Measurements from ENCODE around the gene NCAM1.
"Not testable (repeated sequence)": the region's sequence is repeated elsewhere in the genome, so short reads cannot be mapped to it uniquely, and the experiment has no call there.

NCAM1 gene

GRCh38 chr11:113023228-113023627 is 62.0 kb downstream of the NCAM1 start:
- DNase-seq = no peak

DNA sequence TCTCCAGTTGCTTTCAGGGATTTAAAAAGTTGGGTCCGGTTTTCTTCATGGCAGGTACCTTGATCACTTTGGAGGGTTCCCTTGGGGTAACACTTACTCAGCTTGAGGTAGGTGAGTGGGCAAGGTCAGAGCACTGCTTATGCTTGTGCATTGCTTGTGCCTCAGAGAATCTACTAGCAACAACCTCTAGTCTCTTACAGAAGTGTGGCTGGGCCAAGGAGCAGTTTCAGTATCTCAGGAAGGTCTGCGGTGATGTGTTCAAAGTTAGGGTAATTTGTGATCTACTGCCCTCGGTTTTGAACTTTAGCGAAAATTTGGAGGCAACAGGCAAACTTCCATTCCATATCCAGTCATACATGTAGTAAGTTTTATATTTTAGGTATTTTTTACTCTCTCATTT is 62.8 kb downstream of the NCAM1 start:
- DNase-seq = no peak

- no peak for DNase-seq
Measured at GRCh38 chr11:113026778-113027177, 65.6 kb downstream of the NCAM1 start.

DNA sequence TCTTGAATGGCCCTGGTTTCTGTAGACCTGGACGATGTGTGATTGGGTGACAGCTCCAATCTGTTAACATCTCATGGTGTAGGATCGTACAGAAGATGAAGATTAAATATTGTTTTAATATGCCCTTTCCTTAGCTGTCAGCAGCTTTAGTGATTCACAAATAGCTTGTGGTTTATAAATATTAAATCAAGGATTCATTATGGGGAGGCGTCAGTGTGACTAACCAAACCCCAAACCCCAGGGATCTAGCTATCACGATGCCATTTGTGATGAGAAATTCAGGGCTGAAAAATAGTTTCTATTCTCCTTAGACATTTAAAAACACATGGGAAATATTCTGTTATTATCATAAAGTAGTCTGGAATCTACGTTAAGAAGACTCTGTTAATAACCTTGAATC is 73.4 kb downstream of the NCAM1 start:
- no peak for DNase-seq

GRCh38 chr11:113035708-113036107 is 74.5 kb downstream of the NCAM1 start:
- DNase-seq = no peak

DNA sequence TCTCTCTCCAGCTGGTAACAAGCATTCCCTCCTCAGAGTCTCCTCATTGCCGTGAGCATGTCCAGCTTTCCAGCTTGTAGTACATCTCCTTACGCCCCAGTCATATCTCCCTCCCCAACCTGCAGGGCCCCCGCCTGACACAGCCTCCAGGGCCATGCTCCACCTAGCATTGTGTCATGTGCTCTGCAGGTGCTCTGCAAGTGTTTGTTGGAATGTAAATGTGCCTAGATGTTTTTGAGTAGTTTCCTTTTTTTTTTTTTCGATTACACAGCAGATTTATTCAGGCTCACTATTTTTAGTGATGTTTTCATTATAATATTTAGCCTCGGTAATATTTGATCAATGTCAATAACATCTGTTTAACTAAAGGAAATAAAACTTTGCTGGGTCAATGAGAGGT is 82.5 kb downstream of the NCAM1 start:
- DNase-seq = no peak

DNA sequence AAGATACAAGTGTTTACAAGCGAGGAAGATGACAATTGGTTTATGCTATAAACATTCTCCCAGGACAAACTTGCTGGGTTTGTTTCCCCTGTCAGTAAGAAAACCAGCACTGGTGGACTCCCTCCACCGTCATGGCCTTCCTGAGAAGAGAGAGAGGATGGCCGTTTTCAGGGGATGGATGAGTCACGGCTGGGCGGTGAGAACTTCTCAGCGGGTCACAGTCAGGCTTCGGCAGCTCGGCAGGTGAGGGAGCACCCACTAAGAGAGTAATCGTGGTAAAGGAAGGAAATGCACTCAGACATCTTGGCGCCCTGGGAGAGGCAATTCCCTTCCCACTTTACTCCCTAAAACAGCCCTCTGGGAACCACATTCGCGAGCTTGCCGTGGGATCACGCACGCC is 83.9 kb downstream of the NCAM1 start:
- no peak for DNase-seq

- DNase-seq = no peak
Measured at GRCh38 chr11:113046866-113047265, 85.6 kb downstream of the NCAM1 start.

- no peak for DNase-seq
Measured at GRCh38 chr11:113048820-113049768, 87.9 kb downstream of the NCAM1 start.

GRCh38 chr11:113053042-113053441 is 91.8 kb downstream of the NCAM1 start:
- DNase-seq = not testable (repeated sequence)

DNA sequence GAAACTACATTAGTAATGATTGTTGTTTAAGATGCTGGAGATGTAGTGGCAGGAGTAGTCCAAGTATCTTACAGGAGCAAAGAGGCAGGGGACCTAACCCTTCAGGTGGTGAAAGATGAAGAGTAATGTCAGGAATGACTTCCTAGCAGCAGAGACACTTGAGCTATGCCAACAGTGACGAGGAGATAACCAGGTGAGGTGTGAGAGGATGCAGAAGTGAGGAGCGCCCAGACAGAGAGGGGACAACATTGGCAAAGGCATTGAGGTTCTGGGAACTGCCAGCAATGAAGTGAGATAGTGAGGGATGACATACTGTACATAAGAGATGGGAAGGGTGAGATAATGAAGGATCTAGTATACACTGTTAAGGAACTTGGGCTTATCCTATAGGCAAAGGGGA is 95.8 kb downstream of the NCAM1 start:
- no peak for DNase-seq

DNA sequence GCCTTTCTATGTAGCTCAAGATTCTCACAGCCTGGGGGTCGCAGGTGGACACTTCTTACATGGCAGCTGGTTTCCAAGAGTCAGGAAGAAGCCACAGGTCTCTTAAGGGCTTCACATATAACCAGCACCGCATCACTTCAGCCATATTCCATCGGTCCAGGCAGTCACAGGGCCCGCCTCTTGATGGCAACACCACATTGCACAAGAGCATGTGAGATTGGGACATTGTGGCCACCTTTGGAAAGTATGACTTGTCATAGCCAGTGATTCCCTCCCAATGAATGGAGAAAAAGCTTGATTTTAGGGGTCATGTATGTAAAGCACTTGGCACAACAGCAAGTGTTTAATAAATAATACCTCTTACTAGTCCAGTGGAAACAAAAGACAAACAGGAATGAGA is 98.3 kb downstream of the NCAM1 start:
- no peak for DNase-seq

- no peak for DNase-seq
Measured at GRCh38 chr11:113065330-113065729, 104.1 kb downstream of the NCAM1 start.

DNA sequence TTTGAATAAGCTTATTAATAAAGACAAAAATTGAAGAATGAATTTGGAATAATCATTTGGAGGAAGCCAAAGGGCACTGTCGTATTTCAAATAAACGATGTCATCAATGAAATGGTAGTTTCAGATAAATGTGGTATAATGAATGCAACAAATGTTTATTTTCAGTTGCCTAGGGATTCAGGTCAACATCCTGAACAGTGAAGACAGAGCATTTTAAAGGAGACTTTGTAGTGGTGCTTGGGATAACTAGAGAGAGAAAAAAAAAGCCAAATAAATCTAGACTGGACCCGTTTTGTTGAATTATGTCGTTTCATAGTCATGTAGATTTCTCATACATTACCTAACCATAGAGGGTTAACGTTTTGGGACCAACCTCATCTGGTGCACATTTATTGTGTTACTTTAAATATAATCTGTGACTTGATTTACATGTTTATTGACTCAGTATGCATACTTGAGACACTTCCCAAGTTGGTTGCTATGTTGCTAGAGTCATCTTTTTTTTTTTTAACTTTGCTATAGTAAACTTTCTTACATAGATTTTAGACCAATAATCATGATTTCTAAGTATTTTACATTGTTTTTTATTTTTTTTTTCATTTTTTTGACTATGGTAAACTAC is 111.1 kb downstream of the NCAM1 start:
- no peak for DNase-seq

DNA sequence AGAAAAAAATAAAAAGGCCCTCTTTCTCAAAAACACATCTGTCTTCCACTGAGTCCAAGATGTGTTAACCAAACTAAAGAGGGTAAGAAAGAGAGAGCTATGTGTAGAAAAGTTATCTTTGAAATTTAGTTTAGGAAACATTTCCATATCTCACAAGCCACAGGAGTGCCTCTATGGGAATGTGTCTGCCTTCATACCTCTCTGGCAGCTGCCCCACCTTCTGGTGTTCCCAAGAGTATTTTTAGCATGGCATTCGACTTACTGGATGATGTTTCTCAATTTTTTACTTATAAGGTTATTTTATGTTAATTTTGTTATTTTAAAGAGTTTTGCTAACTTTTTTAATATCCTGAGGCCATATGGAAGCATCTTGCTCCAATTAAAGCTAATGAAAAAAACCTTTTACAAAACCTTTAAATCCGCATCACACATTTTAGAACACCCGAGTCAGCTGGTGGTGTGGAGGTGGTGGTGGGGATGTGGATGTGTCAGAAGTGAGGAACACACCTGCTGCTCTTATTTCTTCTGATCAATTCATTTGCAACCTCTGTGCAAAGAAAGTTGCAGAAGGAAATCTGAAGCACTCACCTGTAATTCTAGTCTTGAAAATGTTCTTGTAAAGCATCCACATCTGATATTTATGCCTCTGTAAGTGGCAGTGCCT is 112.2 kb downstream of the NCAM1 start:
- no peak for DNase-seq

GRCh38 chr11:113075586-113076095 is 114.4 kb downstream of the NCAM1 start:
- DNase-seq = no peak

DNA sequence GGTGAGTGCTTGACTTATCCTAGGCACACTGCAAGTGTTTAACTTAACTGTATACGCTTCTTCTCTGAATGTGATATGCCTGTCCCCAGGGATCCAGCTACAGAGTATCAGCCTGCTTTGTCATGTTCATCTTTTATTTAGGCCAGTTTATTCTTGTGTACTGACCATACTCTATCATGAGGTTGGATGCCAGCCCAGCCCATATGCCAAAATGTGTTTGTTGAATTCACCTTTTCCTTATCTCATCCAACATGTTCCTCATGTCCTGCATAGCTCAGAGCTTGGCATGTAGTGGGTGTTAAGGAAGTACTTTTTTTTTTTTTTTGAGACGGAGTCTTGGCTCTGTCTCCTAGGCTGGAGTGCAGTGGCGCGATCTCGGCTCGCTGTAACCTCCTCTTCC is 116.2 kb downstream of the NCAM1 start:
- no peak for DNase-seq

DNA sequence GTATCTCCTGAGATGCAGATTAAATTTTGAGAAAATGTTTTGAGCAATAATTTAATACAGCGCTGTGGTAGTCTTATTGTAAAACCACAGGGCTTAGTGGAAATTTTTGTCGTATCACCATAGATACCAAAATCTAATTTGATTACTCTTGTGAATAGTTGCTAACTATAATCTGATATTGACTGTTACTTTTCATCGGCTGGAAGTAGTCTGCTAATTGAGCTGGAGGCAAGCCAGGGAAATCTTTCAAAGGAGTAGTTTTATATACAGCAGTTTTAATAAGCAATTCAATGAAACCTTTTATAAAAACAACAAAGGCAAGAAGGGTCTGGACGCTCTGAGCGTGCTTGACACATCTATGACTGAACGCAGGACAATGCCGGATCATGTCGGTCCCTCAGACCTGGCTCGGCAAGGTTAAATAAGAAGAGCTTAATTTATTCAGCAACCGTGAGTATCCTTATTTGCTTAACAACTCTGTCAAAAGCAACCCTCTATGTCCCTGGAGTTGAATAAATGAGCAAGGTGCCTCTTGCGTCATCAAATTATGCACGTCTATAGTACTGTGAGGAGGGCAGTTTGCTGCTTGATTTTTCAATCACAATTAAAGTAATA is 121.2 kb downstream of the NCAM1 start:
- no peak for DNase-seq

GRCh38 chr11:113083571-113083970 is 122.4 kb downstream of the NCAM1 start:
- DNase-seq = no peak

DNA sequence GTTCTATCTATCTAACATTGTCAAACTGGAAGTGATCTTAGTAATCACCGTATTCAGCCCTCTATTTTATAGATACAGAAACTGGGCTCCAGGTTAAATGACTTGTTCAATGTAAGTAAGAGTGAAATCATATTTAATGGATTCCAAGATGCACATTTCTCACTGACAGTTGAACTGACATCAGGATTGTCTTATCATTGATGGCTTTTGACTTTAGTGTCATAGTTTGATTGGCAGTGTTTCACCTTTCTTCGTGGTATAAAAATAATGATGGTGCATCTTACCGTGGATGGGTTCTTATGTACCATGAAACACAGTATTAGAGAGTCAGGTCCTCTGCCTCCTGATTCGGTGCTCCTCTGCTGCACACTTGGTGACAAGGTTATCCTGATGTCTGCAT is 123.1 kb downstream of the NCAM1 start:
- no peak for DNase-seq

DNA sequence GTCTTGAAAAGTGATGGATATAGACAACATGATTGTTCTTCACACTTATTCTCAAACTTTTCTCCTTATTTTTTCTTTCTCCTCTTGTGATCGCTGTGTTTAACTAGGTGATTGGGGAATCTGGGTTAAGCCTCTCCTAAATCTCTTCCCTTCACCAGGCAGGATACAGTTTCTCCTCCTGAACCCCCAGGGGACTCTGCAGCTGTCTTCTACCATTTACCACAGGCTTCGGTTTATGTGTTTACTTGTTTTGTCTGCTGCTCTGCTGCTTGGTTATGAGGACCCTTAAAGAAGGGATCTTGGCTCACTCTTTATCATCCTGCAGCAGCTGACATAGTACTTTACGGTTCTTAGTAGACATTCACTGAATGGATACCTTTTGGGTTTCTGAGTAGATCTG is 124.2 kb downstream of the NCAM1 start:
- no peak for DNase-seq

- DNase-seq = no peak
Measured at GRCh38 chr11:113087706-113088105, 126.5 kb downstream of the NCAM1 start.
